ENCODE data around the gene S100A13. TPM values are rescaled to one million over a fixed set of nuclear protein-coding genes. Genes with fewer than 3 reads are reported as not detected.
A peak's percentile ranks its signal among the peaks of the same experiment; 100 is the strongest.

S100A13 gene
- polyA plus RNA-seq, 1 experiment, result 310 TPM

DNA sequence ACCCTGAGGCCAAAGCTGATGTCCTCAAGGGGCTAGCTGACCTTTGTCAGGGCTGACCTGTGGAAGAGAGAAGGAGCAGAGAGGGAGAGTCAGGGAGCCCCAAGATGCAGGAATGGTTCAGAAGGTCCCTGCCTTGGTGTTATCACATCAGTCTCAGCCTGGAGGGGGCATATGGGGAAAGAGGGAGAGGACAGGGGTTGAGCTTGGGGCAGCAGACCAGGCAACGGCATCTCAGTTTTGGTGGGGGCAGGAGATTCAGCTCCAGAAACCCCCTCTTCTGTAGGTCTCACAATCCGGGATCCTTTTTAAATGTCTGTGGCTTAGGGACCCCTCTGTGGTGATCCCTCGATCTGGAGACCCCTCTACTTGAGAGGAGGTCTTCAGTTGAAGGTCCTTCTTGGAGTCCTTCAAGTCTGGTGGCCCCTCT, 815 bp downstream of the S100A13 start:
- TF ChIP-seq, protein P1, sequence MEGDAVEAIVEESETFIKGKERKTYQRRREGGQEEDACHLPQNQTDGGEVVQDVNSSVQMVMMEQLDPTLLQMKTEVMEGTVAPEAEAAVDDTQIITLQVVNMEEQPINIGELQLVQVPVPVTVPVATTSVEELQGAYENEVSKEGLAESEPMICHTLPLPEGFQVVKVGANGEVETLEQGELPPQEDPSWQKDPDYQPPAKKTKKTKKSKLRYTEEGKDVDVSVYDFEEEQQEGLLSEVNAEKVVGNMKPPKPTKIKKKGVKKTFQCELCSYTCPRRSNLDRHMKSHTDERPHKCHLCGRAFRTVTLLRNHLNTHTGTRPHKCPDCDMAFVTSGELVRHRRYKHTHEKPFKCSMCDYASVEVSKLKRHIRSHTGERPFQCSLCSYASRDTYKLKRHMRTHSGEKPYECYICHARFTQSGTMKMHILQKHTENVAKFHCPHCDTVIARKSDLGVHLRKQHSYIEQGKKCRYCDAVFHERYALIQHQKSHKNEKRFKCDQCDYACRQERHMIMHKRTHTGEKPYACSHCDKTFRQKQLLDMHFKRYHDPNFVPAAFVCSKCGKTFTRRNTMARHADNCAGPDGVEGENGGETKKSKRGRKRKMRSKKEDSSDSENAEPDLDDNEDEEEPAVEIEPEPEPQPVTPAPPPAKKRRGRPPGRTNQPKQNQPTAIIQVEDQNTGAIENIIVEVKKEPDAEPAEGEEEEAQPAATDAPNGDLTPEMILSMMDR (IDR thresholded peaks at IDR 0.05; ENCODE audit: low read depth, low read length), result no peak
- CTCF ChIA-PET, result interaction anchor here (1.1 to 3.7 kb wide), 13 partner anchors 7 to 132 kb away, joined by 4 to 80 read pairs (median 10); partner anchors contain the start of genes S100A14, S100A16 and S100A6
- no peaks in the 10 kb centered on the region for H3K27me3 ChIP-seq (ENCODE audit: control insufficient read depth, insufficient read depth, low read length)
- peak overlapping the region; percentile 92 for H3K27ac ChIP-seq (ENCODE audit: low read depth, low read length)
- no peaks in the 10 kb centered on the region for H3K9me3 ChIP-seq (ENCODE audit: control insufficient read depth, insufficient read depth, low read length)
- no peak for DNase-seq (ENCODE audit: low read depth, low spot score)
- H3K4me3 ChIP-seq (ENCODE audit: low read depth, low read length), result peak overlapping the region; percentile 80
- POLR2A ChIA-PET, result interaction anchor here (0.6 to 3.4 kb wide), 16 partner anchors 9 to 364 kb away, joined by 3 to 46 read pairs (median 8); partner anchors contain the start of genes RPS27, S100A14, S100A16 and S100A6

DNA sequence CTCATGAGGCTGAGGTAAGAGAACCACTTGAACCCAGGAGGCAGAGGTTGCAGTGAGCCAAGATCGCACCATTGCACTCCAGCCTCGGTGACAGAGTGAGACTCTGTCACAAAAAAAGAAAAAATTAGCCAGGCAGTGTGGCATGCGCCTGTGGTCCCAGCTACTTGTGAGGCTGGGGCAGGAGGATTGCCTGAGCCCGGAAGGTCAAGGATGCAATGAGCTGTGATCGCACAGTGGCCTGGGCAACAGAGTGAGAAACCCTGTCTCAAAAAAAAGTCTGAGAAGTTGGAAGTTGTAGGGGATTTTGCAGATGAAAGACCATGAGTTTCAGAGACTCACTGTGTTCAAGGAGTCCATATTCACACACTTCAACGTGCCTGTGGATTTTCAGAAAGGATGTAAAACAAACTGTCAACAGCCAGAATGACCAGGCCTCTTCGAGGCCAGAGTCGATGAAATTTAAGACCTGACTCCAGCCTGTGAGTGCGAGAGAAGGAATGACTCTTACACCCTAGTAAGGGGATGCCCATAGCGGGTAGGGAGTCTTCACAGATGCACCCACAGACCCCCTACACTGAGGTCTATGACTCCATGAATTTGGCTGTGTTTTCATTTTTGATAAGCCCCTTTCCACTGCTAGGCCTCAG, 2.2 kb downstream of the S100A13 start:
- Histone ChIP-seq H3K27ac (ENCODE audit: low read depth, low read length) (no peak overlapping the region), H3K4me3 (ENCODE audit: low read depth, low read length) (no peak overlapping the region), H3K9me3 (ENCODE audit: control insufficient read depth, insufficient read depth, low read length) (no peaks in the 10 kb centered on the region; the same call in 1 of the 2 replicates), H3K27me3 (ENCODE audit: control insufficient read depth, insufficient read depth, low read length) (no peaks in the 10 kb centered on the region)
- CTCF ChIA-PET, result interaction anchor here (3.7 kb wide), 1 partner anchor 55 kb away, joined by 57 read pairs; no protein-coding TSS in a partner anchor
- TF ChIP-seq, protein P1 (IDR thresholded peaks at IDR 0.05; ENCODE audit: low read depth, low read length), result no peak
- no peak for DNase-seq (ENCODE audit: low read depth, low spot score)
- POLR2A ChIA-PET, result no interaction called here

DNA sequence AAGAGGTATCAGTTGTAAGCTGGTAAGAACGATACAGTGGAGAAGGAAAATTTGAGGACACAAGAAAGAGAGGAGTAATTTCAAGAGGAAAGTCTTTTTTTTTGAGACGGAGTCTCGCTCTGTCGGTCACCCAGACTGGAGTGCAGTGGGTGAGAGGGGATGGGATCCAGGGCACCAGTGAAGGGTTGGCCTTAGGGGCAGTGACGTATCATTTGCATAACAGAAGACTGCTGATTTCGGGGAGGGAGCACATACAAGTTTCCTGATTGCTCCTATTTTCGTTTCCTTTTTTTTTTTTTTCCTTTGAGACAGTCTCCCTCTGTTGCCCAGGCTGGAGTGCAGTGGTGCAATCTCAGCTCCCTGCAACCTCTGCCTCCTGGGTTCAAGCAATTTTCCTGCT, 4.2 kb downstream of the S100A13 start:
- Histone ChIP-seq H3K4me3 (ENCODE audit: low read depth, low read length) (no peak overlapping the region), H3K27ac (ENCODE audit: low read depth, low read length) (no peak overlapping the region), H3K27me3 (ENCODE audit: control insufficient read depth, insufficient read depth, low read length) (no peaks in the 10 kb centered on the region), H3K9me3 (ENCODE audit: control insufficient read depth, insufficient read depth, low read length) (no peaks in the 10 kb centered on the region; the same call in 1 of the 2 replicates)
- no peak for DNase-seq (ENCODE audit: low read depth, low spot score)
- TF ChIP-seq, protein P1 (IDR thresholded peaks at IDR 0.05; ENCODE audit: low read depth, low read length), result no peak
- ChIA-PET POLR2A (interaction anchor here (1.2 kb wide), 1 partner anchor 10 kb away, joined by 7 read pairs; the partner anchor contains the start of gene S100A16), CTCF (interaction anchor here (0.7 to 1.0 kb wide), 3 partner anchors 45 to 113 kb away, joined by 3 to 5 read pairs (median 4); no protein-coding TSS in a partner anchor)

DNA sequence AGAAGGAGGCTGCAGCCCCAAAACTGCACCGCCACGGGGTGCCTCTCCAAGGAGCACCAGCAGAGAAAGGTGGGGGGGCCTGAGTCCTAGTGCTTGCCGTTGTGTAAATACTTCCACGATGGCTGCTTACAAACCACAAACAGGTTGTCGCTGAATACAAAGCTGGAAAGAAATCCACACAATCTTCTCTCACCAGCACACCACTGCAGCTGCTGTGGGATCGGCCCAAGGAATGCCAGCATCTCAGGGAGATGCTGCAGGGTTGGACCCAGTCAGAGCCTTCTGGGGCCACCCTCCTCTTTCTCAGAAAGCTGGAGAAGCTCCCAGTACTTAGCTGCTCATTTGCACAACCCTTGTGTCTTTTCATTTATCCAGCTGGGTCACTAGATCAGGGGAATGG, 8.1 kb downstream of the S100A13 start:
- Histone ChIP-seq H3K27ac (ENCODE audit: low read depth, low read length) (no peak overlapping the region), H3K27me3 (ENCODE audit: control insufficient read depth, insufficient read depth, low read length) (no peaks in the 10 kb centered on the region), H3K4me3 (ENCODE audit: low read depth, low read length) (no peak overlapping the region), H3K9me3 (ENCODE audit: control insufficient read depth, insufficient read depth, low read length) (no peaks in the 10 kb centered on the region; the same call in 1 of the 2 replicates)
- ChIA-PET POLR2A (interaction anchor here (0.6 to 5.4 kb wide), 2 partner anchors 8 to 45 kb away, joined by 3 to 45 read pairs; partner anchors contain the start of genes S100A1 and S100A13), CTCF (interaction anchor here (0.9 to 7.1 kb wide), 8 partner anchors 8 to 267 kb away, joined by 3 to 74 read pairs (median 10); partner anchors contain the start of genes S100A1 and S100A13)
- DNase-seq (ENCODE audit: low read depth, low spot score), result no peak
- TF ChIP-seq, protein P1 (IDR thresholded peaks at IDR 0.05; ENCODE audit: low read depth, low read length), result no peak

DNA sequence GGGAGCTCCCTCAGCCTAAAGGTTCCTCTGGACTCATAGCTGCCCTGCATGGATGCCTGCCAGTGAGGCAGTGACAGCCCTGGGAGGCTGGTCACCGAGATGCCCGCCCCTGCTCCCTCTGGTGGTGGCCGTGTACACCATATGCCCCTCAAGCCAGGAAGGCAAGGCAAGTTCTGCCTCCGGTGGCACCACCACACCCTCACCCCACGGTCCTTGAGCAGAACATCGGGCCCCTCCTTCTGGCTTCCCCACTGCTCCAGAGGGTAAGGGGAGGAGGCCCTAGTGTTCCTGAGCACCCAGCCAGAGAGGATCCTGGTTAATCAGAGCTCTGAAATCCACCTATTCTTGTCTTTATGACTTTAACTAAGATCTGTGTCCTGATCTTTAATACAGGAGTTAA, 9.6 kb downstream of the S100A13 start:
- no peaks in the 10 kb centered on the region; the same call in 1 of the 2 replicates for H3K9me3 ChIP-seq (ENCODE audit: control insufficient read depth, insufficient read depth, low read length)
- ChIA-PET CTCF (interaction anchor here (1.4 to 9.3 kb wide), 6 partner anchors 10 to 265 kb away, joined by 3 to 80 read pairs (median 21); partner anchors contain the start of genes S100A1 and S100A13), POLR2A (interaction anchor here (1.4 to 5.4 kb wide), 3 partner anchors 10 to 84 kb away, joined by 5 to 45 read pairs (median 8); partner anchors contain the start of genes S100A1 and S100A13)
- TF ChIP-seq, protein P1 (IDR thresholded peaks at IDR 0.05; ENCODE audit: low read depth, low read length), result peak; percentile 61
- no peak for DNase-seq (ENCODE audit: low read depth, low spot score)
- H3K27ac ChIP-seq (ENCODE audit: low read depth, low read length), result no peak overlapping the region
- no peak overlapping the region for H3K4me3 ChIP-seq (ENCODE audit: low read depth, low read length)
- no peaks in the 10 kb centered on the region for H3K27me3 ChIP-seq (ENCODE audit: control insufficient read depth, insufficient read depth, low read length)

Measured in AG04450 (cell line).